ENCODE data around the gene LINGO4.
"Not testable (repeated sequence)": the region's sequence is repeated elsewhere in the genome, so short reads cannot be mapped to it uniquely, and the experiment has no call there.

Gene LINGO4

GRCh38 chr1:151769270-151769669 lies 35.9 kb downstream of the LINGO4 start:
- H3K27me3 ChIP-seq (replicated peaks in 2 of 5; ENCODE audit: control insufficient read depth in 4 of 5, insufficient read depth in 5 of 5, low read length in 4 of 5); H3K36me3 ChIP-seq (ENCODE audit: control insufficient read depth in 4 of 4, insufficient read depth in 4 of 4, low read length in 3 of 4); POLR2A ChIA-PET; DNase-seq; H3K9me3 ChIP-seq (ENCODE audit: control extremely low read depth in 1 of 5, control insufficient read depth in 4 of 5, insufficient read depth in 2 of 5, low read depth in 1 of 5, low read length in 4 of 5); H3K4me3 ChIP-seq (ENCODE audit: control insufficient read depth in 1 of 7, extremely low read depth in 1 of 7, insufficient read depth in 4 of 7, low read depth in 2 of 7, low read length in 6 of 7); H3K27ac ChIP-seq (ENCODE audit: insufficient read depth in 1 of 2, low read depth in 1 of 2, low read length in 2 of 2, poor library complexity in 1 of 2, severe bottlenecking in 2 of 2); H3K4me1 ChIP-seq (ENCODE audit: control extremely low read depth in 1 of 4, control insufficient read depth in 4 of 4, insufficient read depth in 4 of 4, low read length in 3 of 4); CTCF ChIA-PET: not testable (repeated sequence)
- 95% methylated on average over 15 of the region's 34 CpGs for WGBS (ENCODE audit: insufficient coverage)

- 100% methylated on average over 1 of the region's 7 CpGs for WGBS (ENCODE audit: insufficient coverage)
- H3K36me3 ChIP-seq (ENCODE audit: control insufficient read depth in 4 of 4, insufficient read depth in 4 of 4, low read length in 3 of 4); H3K4me1 ChIP-seq (ENCODE audit: control extremely low read depth in 1 of 4, control insufficient read depth in 4 of 4, insufficient read depth in 4 of 4, low read length in 3 of 4); H3K27me3 ChIP-seq (replicated peaks in 2 of 5; ENCODE audit: control insufficient read depth in 4 of 5, insufficient read depth in 5 of 5, low read length in 4 of 5); CTCF ChIA-PET; POLR2A ChIA-PET; H3K9me3 ChIP-seq (ENCODE audit: control extremely low read depth in 1 of 5, control insufficient read depth in 4 of 5, insufficient read depth in 2 of 5, low read depth in 1 of 5, low read length in 4 of 5); H3K4me3 ChIP-seq (ENCODE audit: control insufficient read depth in 1 of 7, extremely low read depth in 1 of 7, insufficient read depth in 4 of 7, low read depth in 2 of 7, low read length in 6 of 7); H3K27ac ChIP-seq (ENCODE audit: insufficient read depth in 1 of 2, low read depth in 1 of 2, low read length in 2 of 2, poor library complexity in 1 of 2, severe bottlenecking in 2 of 2); DNase-seq: not testable (repeated sequence)
Observed at GRCh38 chr1:151768351-151769066, 36.7 kb downstream of the LINGO4 start.

- Histone ChIP-seq H3K27me3 (replicated peaks in 2 of 5; ENCODE audit: control insufficient read depth in 4 of 5, insufficient read depth in 5 of 5, low read length in 4 of 5) (no peaks in the 10 kb centered on the region), H3K4me1 (ENCODE audit: control extremely low read depth in 1 of 4, control insufficient read depth in 4 of 4, insufficient read depth in 4 of 4, low read length in 3 of 4) (peaks cover 5 to 20% (median 16%) of the 10 kb centered on the region in 4 experiments), H3K9me3 (ENCODE audit: control extremely low read depth in 1 of 5, control insufficient read depth in 4 of 5, insufficient read depth in 2 of 5, low read depth in 1 of 5, low read length in 4 of 5) (no peaks in the 10 kb centered on the region), H3K27ac (ENCODE audit: insufficient read depth in 1 of 2, low read depth in 1 of 2, low read length in 2 of 2, poor library complexity in 1 of 2, severe bottlenecking in 2 of 2) (peak overlapping the region; percentile 69 to 90), H3K36me3 (ENCODE audit: control insufficient read depth in 4 of 4, insufficient read depth in 4 of 4, low read length in 3 of 4) (peaks cover 5 to 30% (median 25%) of the 10 kb centered on the region in 4 experiments), H3K4me3 (ENCODE audit: control insufficient read depth in 1 of 7, extremely low read depth in 1 of 7, insufficient read depth in 4 of 7, low read depth in 2 of 7, low read length in 6 of 7) (peak overlapping the region in 6 of 7 experiments; percentile 86 to 92 (median 88))
- POLR2A ChIA-PET: no interaction called here
- DNase-seq: peak in 2 of 3 donors; percentile 2
- CTCF ChIA-PET: interaction anchor here (1.2 to 2.6 kb wide), 6 partner anchors 9 to 232 kb away, joined by 3 to 8 read pairs (median 4); partner anchors contain the start of gene TDRKH
- WGBS (ENCODE audit: insufficient coverage): 73% methylated on average over 10 of the region's 10 CpGs
Observed at GRCh38 chr1:151763990-151764389, 41.2 kb downstream of the LINGO4 start.

GRCh38 chr1:151762941-151763921 lies 42.0 kb downstream of the LINGO4 start, which contains the start of gene MRPL9:
TSS of gene MRPL9 (minus strand) at chr1:151763496. CDS start at chr1:151763479, 17 bp downstream.
- POLR2A ChIA-PET: interaction anchor here (0.6 to 1.2 kb wide), 3 partner anchors 27 to 58 kb away, joined by 3 to 4 read pairs (median 4); partner anchors contain the start of gene TDRKH
- WGBS (ENCODE audit: insufficient coverage): 0% methylated on average over 45 of the region's 68 CpGs
- Histone ChIP-seq H3K36me3 (ENCODE audit: control insufficient read depth in 4 of 4, insufficient read depth in 4 of 4, low read length in 3 of 4) (peaks cover 5 to 35% (median 27%) of the 10 kb centered on the region in 4 experiments), H3K27ac (ENCODE audit: insufficient read depth in 1 of 2, low read depth in 1 of 2, low read length in 2 of 2, poor library complexity in 1 of 2, severe bottlenecking in 2 of 2) (peak within 1 kb of the TSS; percentile 69 to 90), H3K9me3 (ENCODE audit: control extremely low read depth in 1 of 5, control insufficient read depth in 4 of 5, insufficient read depth in 2 of 5, low read depth in 1 of 5, low read length in 4 of 5) (no peaks in the 10 kb centered on the region), H3K4me3 (ENCODE audit: control insufficient read depth in 1 of 7, extremely low read depth in 1 of 7, insufficient read depth in 4 of 7, low read depth in 2 of 7, low read length in 6 of 7) (peak within 1 kb of the TSS; percentile 71 to 92 (median 87)), H3K4me1 (ENCODE audit: control extremely low read depth in 1 of 4, control insufficient read depth in 4 of 4, insufficient read depth in 4 of 4, low read length in 3 of 4) (peaks cover 5 to 20% (median 16%) of the 10 kb centered on the region in 4 experiments), H3K27me3 (replicated peaks in 2 of 5; ENCODE audit: control insufficient read depth in 4 of 5, insufficient read depth in 5 of 5, low read length in 4 of 5) (no peaks in the 10 kb centered on the region)
- CTCF ChIA-PET: interaction anchor here (1.1 to 2.6 kb wide), 8 partner anchors 10 to 231 kb away, joined by 3 to 8 read pairs (median 4); partner anchors contain the start of gene TDRKH
- peak; percentile 79 to 87 (median 82) for DNase-seq

- peaks cover 5 to 20% (median 16%) of the 10 kb centered on the region in 4 experiments for H3K4me1 ChIP-seq (ENCODE audit: control extremely low read depth in 1 of 4, control insufficient read depth in 4 of 4, insufficient read depth in 4 of 4, low read length in 3 of 4)
- H3K27me3 ChIP-seq (replicated peaks in 2 of 5; ENCODE audit: control insufficient read depth in 4 of 5, insufficient read depth in 5 of 5, low read length in 4 of 5): no peaks in the 10 kb centered on the region
- no peak for DNase-seq
- no peaks in the 10 kb centered on the region for H3K9me3 ChIP-seq (ENCODE audit: control extremely low read depth in 1 of 5, control insufficient read depth in 4 of 5, insufficient read depth in 2 of 5, low read depth in 1 of 5, low read length in 4 of 5)
- H3K36me3 ChIP-seq (ENCODE audit: control insufficient read depth in 4 of 4, insufficient read depth in 4 of 4, low read length in 3 of 4): peaks cover 9 to 46% (median 29%) of the 10 kb centered on the region in 4 experiments
- no peak overlapping the region for H3K27ac ChIP-seq (ENCODE audit: insufficient read depth in 1 of 2, low read depth in 1 of 2, low read length in 2 of 2, poor library complexity in 1 of 2, severe bottlenecking in 2 of 2)
- H3K4me3 ChIP-seq (ENCODE audit: control insufficient read depth in 1 of 7, extremely low read depth in 1 of 7, insufficient read depth in 4 of 7, low read depth in 2 of 7, low read length in 6 of 7): no peak overlapping the region
- 100% methylated on average over 5 of the region's 7 CpGs for WGBS (ENCODE audit: insufficient coverage)
- POLR2A ChIA-PET: interaction anchor here (0.6 kb wide), 2 partner anchors 14 to 178 kb away, joined by 3 to 7 read pairs; no protein-coding TSS in a partner anchor
- CTCF ChIA-PET: interaction anchor here (1.3 kb wide), 1 partner anchor 33 kb away, joined by 4 read pairs; no protein-coding TSS in a partner anchor
Observed at GRCh38 chr1:151760597-151761385, 44.4 kb downstream of the LINGO4 start.

- no peak overlapping the region for H3K27ac ChIP-seq (ENCODE audit: insufficient read depth in 1 of 2, low read depth in 1 of 2, low read length in 2 of 2, poor library complexity in 1 of 2, severe bottlenecking in 2 of 2)
- H3K9me3 ChIP-seq (ENCODE audit: control extremely low read depth in 1 of 5, control insufficient read depth in 4 of 5, insufficient read depth in 2 of 5, low read depth in 1 of 5, low read length in 4 of 5): no peaks in the 10 kb centered on the region
- peaks cover 9 to 46% (median 29%) of the 10 kb centered on the region in 4 experiments for H3K36me3 ChIP-seq (ENCODE audit: control insufficient read depth in 4 of 4, insufficient read depth in 4 of 4, low read length in 3 of 4)
- no peak overlapping the region for H3K4me3 ChIP-seq (ENCODE audit: control insufficient read depth in 1 of 7, extremely low read depth in 1 of 7, insufficient read depth in 4 of 7, low read depth in 2 of 7, low read length in 6 of 7)
- H3K4me1 ChIP-seq (ENCODE audit: control extremely low read depth in 1 of 4, control insufficient read depth in 4 of 4, insufficient read depth in 4 of 4, low read length in 3 of 4): peaks cover 5 to 19% (median 14%) of the 10 kb centered on the region in 4 experiments
- CTCF ChIA-PET: no interaction called here
- no peak for DNase-seq
- no peaks in the 10 kb centered on the region for H3K27me3 ChIP-seq (replicated peaks in 2 of 5; ENCODE audit: control insufficient read depth in 4 of 5, insufficient read depth in 5 of 5, low read length in 4 of 5)
- POLR2A ChIA-PET: interaction anchor here (0.6 kb wide), 1 partner anchor 420 kb away, joined by 8 read pairs; no protein-coding TSS in a partner anchor
Observed at GRCh38 chr1:151759241-151759640, 46.0 kb downstream of the LINGO4 start.

All from common myeloid progenitor, CD34-positive (primary cell).